Rectal smooth muscle tissue (tissue), 1 donor: ENCODE measurements around the gene PPP1R14B.
"Not testable (repeated sequence)": the region's sequence is repeated elsewhere in the genome, so short reads cannot be mapped to it uniquely, and the experiment has no call there.

ENCODE experiments used
- H3K27ac ChIP-seq: one replicate; pipeline ENCODE4 v1.7.0; 2013; ENCODE audit warnings: low read depth, low read length, inconsistent platforms
- H3K27me3 ChIP-seq: one replicate; pipeline ENCODE4 v1.7.0; 2013; ENCODE audit warnings: low read length; ENCODE audit not compliant: control insufficient read depth, insufficient read depth
- H3K36me3 ChIP-seq: one replicate; pipeline ENCODE4 v1.7.0; 2013; ENCODE audit warnings: low read length; ENCODE audit not compliant: control insufficient read depth, insufficient read depth
- H3K4me1 ChIP-seq: one replicate; pipeline ENCODE4 v1.7.0; 2013; ENCODE audit warnings: low read length; ENCODE audit not compliant: control insufficient read depth, insufficient read depth
- H3K4me3 ChIP-seq: one replicate; pipeline ENCODE4 v1.7.0; 2013; ENCODE audit warnings: low read length
- H3K9ac ChIP-seq: one replicate; pipeline ENCODE4 v1.7.0; 2013; ENCODE audit warnings: low read length

The PPP1R14B gene

GRCh38 chr11:64252003-64252872 is 5.5 kb upstream of the PPP1R14B start:
- no peaks in the 10 kb centered on the region for H3K27me3 ChIP-seq
- peaks cover 7% of the 10 kb centered on the region for H3K4me1 ChIP-seq
- peaks cover 8% of the 10 kb centered on the region for H3K36me3 ChIP-seq
- peak overlapping the region; percentile 80 for H3K4me3 ChIP-seq
- peak overlapping the region; percentile 64 for H3K9ac ChIP-seq
- no peak overlapping the region for H3K27ac ChIP-seq

GRCh38 chr11:64251753-64252002 is 4.9 kb upstream of the PPP1R14B start:
- Histone ChIP-seq H3K36me3 (peaks cover 7% of the 10 kb centered on the region), H3K4me1 (peaks cover 9% of the 10 kb centered on the region), H3K27me3 (no peaks in the 10 kb centered on the region), H3K27ac (no peak overlapping the region), H3K4me3 (peak overlapping the region; percentile 80), H3K9ac (peak overlapping the region; percentile 64)

GRCh38 chr11:64251016-64251752 is 4.4 kb upstream of the PPP1R14B start, which contains the start of gene PLCB3:
TSS of gene PLCB3 (plus strand) at chr11:64251530. CDS start at chr11:64251650, 120 bp downstream.
- Histone ChIP-seq H3K36me3 (peaks cover 2% of the 10 kb centered on the region), H3K4me1 (peaks cover 9% of the 10 kb centered on the region), H3K27me3 (no peaks in the 10 kb centered on the region), H3K9ac (peak within 1 kb of the TSS; percentile 64), H3K27ac (no peak within 1 kb of the TSS), H3K4me3 (peak within 1 kb of the TSS; percentile 80)

- H3K9ac ChIP-seq: peak overlapping the region; percentile 16
- H3K27me3 ChIP-seq: no peaks in the 10 kb centered on the region
- peaks cover 9% of the 10 kb centered on the region for H3K4me1 ChIP-seq
- H3K4me3 ChIP-seq: peak overlapping the region; percentile 70
- H3K27ac ChIP-seq: no peak overlapping the region
- no peaks in the 10 kb centered on the region for H3K36me3 ChIP-seq
These were observed 3.8 kb upstream of the PPP1R14B start for GRCh38 chr11:64250415-64251015.

GRCh38 chr11:64249563-64250414 is 3.0 kb upstream of the PPP1R14B start:
- no peak overlapping the region for H3K4me3 ChIP-seq
- H3K9ac ChIP-seq: no peak overlapping the region
- H3K27ac ChIP-seq: no peak overlapping the region
- H3K4me1 ChIP-seq: peaks cover 9% of the 10 kb centered on the region
- no peaks in the 10 kb centered on the region for H3K27me3 ChIP-seq
- H3K36me3 ChIP-seq: no peaks in the 10 kb centered on the region

GRCh38 chr11:64249038-64249437 is 2.3 kb upstream of the PPP1R14B start:
- no peak overlapping the region for H3K9ac ChIP-seq

GRCh38 chr11:64248578-64248977 is 1.8 kb upstream of the PPP1R14B start:
- Histone ChIP-seq H3K36me3 (peaks cover 1% of the 10 kb centered on the region), H3K9ac (no peak overlapping the region), H3K27ac (no peak overlapping the region), H3K4me3 (no peak overlapping the region), H3K27me3 (no peaks in the 10 kb centered on the region), H3K4me1 (peaks cover 9% of the 10 kb centered on the region)

More at GRCh38 chr11:64249038-64249437, 2.3 kb upstream of the PPP1R14B start:
- no peaks in the 10 kb centered on the region for H3K27me3 ChIP-seq
- H3K4me1 ChIP-seq: peaks cover 9% of the 10 kb centered on the region
- H3K4me3 ChIP-seq: no peak overlapping the region
- no peaks in the 10 kb centered on the region for H3K36me3 ChIP-seq
- no peak overlapping the region for H3K27ac ChIP-seq

- Histone ChIP-seq H3K27me3 (no peaks in the 10 kb centered on the region), H3K4me1 (peaks cover 9% of the 10 kb centered on the region), H3K36me3 (peaks cover 3% of the 10 kb centered on the region), H3K9ac (no peak overlapping the region), H3K27ac (peak overlapping the region; percentile 93), H3K4me3 (peak overlapping the region; percentile 96)
These were observed 1.2 kb upstream of the PPP1R14B start for GRCh38 chr11:64247729-64248531.

- H3K27me3 ChIP-seq, H3K36me3 ChIP-seq, H3K4me1 ChIP-seq, H3K9ac ChIP-seq, H3K27ac ChIP-seq: not testable (repeated sequence)
- H3K4me3 ChIP-seq: peak overlapping the region; percentile 68
These were observed 197 bp downstream of the PPP1R14B start for GRCh38 chr11:64246621-64246870.

- peak overlapping the region; percentile 69 for H3K27ac ChIP-seq
- peak overlapping the region; percentile 58 for H3K9ac ChIP-seq
- peak overlapping the region; percentile 68 for H3K4me3 ChIP-seq
- H3K36me3 ChIP-seq: peaks cover 3% of the 10 kb centered on the region
- H3K4me1 ChIP-seq: peaks cover 5% of the 10 kb centered on the region
- no peaks in the 10 kb centered on the region for H3K27me3 ChIP-seq
These were observed 734 bp downstream of the PPP1R14B start for GRCh38 chr11:64245797-64246620.

- Histone ChIP-seq H3K4me3 (peak overlapping the region; percentile 68), H3K27ac (peak overlapping the region; percentile 69), H3K36me3 (peaks cover 3% of the 10 kb centered on the region), H3K9ac (peak overlapping the region; percentile 58), H3K27me3 (no peaks in the 10 kb centered on the region), H3K4me1 (peaks cover 8% of the 10 kb centered on the region)
These were observed 1.3 kb downstream of the PPP1R14B start for GRCh38 chr11:64245401-64245796.
